Activated CD4-positive, alpha-beta T cell treated with anti-CD3 and anti-CD28 coated beads, Interleukin-2, Interleukin-4, amounts not matched to agents 100 ng/mL and 50 ng/mL, durations not matched to agents 16 hours and 8 hours (primary cell): ENCODE data around the gene PCSK4.

Source experiments
- DNase-seq: peaks from one replicate; pipeline ENCODE4 v3.0.0-alpha.2; 2020; ENCODE audit warnings: low spot score

Gene PCSK4

GRCh38 chr19:1470305-1471009, 19.7 kb downstream of the PCSK4 start:
- DNase-seq, result peak; percentile 66

- DNase-seq, result no peak
Observed at GRCh38 chr19:1470055-1470304, 20.2 kb downstream of the PCSK4 start.

DNA sequence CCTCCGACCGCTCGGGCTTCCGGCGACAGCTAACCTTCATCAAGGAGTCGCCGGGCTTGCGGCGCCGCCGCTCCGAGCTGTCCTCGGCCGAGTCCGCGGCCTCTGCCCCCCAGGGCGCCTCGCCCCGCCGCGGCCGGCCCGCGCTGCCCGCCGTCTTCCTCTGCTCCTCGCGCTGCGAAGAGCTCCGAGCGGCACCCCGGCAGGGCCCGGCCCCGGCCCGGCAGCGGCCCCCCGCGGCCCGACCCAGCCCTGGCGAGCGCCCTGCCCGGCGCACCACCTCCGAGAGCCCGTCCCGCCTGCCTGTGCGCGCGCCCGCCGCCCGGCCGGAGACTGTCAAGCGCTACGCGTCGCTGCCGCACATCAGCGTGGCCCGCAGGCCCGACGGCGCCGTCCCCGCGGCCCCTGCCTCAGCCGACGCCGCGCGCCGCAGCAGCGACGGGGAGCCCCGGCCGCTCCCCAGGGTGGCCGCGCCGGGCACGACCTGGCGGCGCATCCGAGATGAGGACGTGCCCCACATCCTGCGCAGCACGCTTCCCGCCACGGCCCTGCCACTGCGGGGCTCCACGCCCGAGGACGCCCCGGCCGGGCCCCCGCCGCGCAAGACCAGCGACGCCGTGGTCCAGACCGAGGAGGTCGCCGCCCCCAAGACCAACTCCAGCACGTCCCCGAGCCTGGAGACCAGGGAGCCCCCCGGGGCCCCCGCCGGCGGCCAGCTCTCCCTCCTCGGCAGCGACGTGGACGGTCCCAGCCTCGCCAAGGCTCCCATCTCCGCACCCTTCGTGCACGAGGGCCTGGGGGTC, 20.7 kb downstream of the PCSK4 start:
- no peak for DNase-seq

DNA sequence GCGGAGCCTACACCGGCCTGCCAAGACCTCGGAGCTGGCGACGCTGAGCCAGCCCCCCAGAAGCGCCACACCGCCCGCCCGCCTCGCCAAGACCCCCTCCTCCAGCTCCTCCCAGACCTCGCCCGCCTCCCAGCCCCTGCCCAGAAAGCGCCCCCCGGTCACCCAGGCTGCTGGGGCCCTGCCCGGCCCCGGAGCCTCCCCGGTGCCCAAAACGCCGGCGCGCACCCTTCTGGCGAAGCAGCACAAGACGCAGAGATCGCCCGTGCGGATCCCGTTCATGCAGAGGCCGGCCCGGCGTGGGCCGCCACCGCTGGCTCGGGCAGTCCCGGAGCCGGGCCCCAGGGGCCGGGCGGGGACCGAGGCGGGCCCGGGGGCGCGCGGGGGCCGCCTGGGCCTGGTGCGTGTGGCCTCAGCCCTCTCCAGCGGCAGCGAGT, 21.3 kb downstream of the PCSK4 start:
- peak; percentile 44 for DNase-seq

GRCh38 chr19:1468274-1468820, 21.8 kb downstream of the PCSK4 start:
- no peak for DNase-seq

DNA sequence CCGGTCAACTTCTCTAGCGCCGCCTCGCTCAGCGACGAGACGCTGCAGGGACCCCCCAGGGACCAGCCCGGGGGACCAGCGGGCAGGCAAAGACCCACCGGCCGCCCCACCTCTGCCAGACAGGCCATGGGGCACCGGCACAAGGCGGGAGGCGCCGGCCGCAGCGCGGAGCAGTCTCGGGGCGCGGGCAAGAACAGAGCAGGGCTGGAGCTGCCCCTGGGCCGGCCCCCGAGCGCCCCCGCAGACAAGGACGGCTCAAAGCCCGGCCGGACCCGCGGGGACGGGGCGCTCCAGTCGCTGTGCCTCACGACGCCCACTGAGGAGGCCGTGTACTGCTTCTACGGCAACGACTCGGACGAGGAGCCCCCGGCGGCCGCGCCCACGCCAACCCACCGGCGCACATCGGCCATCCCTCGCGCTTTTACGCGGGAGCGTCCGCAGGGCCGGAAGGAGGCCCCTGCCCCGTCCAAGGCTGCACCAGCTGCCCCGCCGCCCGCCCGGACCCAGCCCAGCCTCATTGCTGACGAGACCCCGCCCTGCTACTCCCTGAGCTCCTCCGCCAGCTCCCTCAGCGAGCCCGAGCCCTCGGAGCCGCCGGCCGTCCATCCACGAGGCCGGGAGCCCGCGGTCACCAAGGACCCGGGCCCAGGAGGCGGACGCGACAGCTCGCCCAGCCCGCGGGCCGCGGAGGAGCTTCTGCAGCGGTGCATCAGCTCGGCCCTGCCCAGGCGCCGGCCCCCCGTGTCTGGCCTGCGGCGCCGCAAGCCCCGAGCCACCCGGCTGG, 22.5 kb downstream of the PCSK4 start:
- no peak for DNase-seq

- DNase-seq, result no peak
Observed at GRCh38 chr19:1467215-1467489, 23.0 kb downstream of the PCSK4 start.

- DNase-seq, result no peak
Observed at GRCh38 chr19:1466461-1467214, 23.5 kb downstream of the PCSK4 start.

- no peak for DNase-seq
Observed at GRCh38 chr19:1466018-1466460, 24.1 kb downstream of the PCSK4 start.

- DNase-seq, result peak; percentile 36
Observed at GRCh38 chr19:1465191-1466016, 24.7 kb downstream of the PCSK4 start.

DNA sequence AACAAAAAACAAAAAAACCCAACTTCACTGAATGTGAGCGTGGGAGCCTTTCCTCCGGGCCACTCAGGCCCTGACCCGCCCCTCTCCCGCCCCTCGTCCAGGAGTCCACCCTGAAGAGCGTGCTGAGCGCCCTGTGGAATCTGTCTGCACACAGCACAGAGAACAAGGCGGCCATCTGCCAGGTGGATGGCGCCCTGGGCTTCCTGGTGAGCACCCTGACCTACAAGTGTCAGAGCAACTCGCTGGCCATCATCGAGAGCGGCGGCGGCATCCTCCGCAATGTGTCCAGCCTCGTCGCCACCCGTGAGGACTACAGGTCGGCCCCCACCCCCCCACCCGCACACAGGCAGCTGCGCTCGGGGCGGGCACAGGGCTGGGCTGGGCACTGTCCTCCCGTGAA, 28.3 kb downstream of the PCSK4 start:
- DNase-seq, result no peak

- no peak for DNase-seq
Observed at GRCh38 chr19:1460033-1460995, 29.8 kb downstream of the PCSK4 start.

DNA sequence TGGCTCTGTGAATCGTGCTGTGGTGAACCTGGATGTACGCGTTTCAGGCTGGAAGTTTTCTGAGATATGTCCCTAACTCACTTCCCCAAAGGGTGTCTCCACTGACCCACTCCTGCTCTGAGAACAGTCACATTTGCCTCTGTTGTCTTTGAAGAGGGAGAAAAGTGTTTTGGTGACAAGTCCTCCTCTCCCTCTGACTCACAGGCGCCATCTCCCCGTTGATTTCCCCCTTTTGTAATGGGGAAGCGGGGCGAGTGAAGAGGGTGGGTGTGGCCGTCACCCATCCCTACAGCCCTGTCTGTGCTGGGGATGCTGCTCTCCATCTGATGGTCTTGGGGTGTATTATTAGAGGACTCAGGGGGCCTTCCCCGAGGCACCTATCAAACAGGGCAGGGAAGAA, 30.7 kb downstream of the PCSK4 start:
- DNase-seq, result no peak

DNA sequence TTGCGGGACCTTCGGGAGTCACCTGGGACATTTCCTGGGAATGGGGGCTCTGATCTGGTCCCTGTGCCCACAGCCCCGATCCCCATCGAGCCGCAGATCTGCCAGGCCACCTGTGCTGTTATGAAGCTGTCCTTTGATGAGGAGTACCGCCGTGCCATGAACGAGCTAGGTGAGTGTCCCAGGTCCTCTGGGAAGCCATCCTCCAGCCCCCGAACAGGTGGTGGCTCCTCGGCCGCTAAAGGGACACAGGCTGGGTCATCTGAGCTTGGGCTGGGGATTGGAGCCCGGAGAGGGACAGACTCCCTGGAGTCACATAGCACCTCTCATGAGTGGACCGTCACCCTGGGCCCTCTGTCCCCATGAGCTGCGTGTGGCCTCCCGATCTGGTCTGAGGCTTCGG, 32.3 kb downstream of the PCSK4 start:
- no peak for DNase-seq

DNA sequence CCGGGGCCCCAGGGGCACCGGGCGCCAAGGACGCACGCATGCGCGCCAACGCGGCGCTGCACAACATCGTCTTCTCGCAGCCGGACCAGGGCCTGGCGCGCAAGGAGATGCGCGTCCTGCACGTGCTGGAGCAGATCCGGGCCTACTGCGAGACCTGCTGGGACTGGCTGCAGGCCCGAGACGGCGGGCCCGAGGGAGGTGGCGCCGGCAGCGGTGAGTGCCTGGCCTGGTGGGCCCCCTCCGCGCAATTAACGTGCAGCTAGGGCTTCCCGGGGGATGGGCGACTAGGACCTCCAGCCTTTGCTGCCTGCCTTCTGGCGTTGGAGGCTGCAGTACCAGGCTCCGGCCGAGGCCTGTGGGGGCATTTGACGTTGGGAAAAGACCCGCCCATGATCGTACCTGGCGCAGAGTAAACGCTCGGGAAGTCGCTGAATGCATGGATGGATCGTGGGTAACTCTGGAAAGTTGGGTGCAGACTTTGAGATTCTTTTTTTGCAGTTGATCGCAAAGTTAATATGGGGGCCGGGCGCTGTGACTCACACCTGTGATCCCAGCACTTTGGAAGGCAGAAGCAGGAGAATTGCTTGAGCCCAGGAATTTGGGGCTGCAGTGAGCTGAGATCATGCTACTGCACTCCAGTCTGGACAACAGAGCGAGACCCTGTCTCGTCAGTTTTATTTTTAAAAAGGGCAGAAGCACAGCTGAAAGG, 33.0 kb downstream of the PCSK4 start:
- no peak for DNase-seq

DNA sequence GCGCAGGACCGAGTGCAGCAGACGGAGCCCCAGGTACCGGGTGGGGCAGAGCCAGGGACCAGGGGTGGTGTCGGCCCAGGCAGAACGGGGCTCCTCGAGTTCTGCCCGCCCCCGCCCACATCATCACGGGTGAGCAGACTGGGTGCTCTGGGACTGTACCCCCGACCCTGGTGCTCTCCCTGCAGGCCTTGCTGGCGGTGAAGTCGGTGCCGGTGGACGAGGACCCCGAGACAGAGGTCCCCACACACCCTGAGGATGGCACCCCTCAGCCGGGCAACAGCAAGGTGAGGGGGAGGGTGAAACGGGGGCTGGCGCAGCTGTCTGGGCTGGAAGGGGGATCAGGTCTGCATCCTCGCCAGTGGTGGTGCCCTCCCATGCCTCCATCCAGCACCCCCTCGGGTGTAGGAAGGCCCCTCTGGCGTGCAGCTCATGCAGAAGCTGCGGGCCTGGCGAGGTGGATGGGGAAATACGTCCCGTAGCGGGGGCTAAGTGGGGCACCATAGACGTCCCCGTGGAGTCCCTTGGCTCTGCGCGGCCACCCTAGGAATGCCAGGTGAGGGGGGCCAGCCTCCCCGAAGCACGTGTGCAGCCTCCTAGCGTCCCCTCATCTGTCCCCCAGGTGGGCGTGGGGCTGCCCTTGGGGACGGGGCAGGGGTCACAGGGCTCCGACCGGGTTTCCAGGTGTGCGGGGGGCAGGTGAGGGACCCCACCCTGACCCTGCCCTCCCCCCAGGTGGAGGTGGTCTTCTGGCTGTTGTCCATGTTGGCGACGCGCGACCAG, 33.8 kb downstream of the PCSK4 start:
- no peak for DNase-seq

- DNase-seq, result peak; percentile 74
Observed at GRCh38 chr19:1455336-1456120, 34.6 kb downstream of the PCSK4 start.

GRCh38 chr19:1455002-1455335, 35.2 kb downstream of the PCSK4 start:
- no peak for DNase-seq
